Measurements from ENCODE around the gene TBC1D10A.
A peak's percentile ranks its signal among the peaks of the same experiment; 100 is the strongest.

The TBC1D10A gene

DNA sequence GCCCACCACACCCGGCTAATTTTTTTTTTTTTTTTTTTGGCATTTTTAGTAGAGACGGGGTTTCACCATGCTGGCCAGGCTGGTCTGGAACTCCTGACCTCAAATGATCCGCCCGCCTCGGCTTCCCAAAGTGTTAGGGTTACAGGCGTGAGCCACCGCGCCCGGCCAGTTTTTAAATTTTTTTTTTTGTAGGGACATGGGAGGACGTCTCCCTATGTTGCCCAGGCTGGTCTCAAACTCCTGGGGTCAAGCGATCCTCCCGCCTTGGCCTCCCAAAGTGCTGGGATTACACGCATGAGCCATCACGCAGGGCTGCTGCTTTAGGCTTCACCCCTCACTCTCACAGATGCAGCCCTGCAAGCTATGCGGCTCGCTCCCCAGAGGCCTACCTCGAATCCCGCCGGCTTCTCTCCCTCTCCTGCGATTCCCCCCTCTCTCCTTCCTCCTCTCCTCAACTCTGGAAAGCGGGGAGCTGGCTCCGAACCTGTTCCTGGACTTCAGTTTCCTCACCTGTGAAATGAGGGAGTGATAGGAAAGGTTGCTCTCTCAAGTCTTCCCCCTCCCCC lies 31.0 kb upstream of the TBC1D10A start:
- peak overlapping the region; percentile 77 for H3K4me3 ChIP-seq
- DNase-seq (ENCODE audit: low spot score) = no peak
- TF ChIP-seq, protein P1, sequence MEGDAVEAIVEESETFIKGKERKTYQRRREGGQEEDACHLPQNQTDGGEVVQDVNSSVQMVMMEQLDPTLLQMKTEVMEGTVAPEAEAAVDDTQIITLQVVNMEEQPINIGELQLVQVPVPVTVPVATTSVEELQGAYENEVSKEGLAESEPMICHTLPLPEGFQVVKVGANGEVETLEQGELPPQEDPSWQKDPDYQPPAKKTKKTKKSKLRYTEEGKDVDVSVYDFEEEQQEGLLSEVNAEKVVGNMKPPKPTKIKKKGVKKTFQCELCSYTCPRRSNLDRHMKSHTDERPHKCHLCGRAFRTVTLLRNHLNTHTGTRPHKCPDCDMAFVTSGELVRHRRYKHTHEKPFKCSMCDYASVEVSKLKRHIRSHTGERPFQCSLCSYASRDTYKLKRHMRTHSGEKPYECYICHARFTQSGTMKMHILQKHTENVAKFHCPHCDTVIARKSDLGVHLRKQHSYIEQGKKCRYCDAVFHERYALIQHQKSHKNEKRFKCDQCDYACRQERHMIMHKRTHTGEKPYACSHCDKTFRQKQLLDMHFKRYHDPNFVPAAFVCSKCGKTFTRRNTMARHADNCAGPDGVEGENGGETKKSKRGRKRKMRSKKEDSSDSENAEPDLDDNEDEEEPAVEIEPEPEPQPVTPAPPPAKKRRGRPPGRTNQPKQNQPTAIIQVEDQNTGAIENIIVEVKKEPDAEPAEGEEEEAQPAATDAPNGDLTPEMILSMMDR (IDR thresholded peaks at IDR 0.05) = no peak
- no peak overlapping the region for H3K27ac ChIP-seq

DNA sequence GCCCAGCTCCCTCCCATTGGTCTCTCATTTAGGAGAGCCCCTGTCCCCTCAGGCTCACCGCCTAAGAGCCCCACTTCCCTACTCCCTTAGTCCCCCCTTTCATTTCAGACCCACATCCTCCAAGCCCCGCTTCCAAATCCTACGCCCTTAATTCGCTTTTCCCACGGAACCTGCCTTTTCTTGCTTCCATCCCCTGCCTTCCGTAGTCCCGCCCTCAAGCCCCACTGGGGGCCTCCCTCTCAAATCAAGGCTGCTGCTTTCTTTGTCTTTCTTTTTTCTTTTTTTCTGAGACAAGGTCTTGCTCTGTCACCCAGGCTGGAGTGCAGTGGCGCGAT lies 30.5 kb upstream of the TBC1D10A start:
- Histone ChIP-seq H3K27ac (peak overlapping the region in 1 of 2 donors; percentile 95), H3K4me3 (peak overlapping the region; percentile 77)
- DNase-seq (ENCODE audit: low spot score) = no peak
- TF ChIP-seq, protein P1 (IDR thresholded peaks at IDR 0.05) = no peak

DNA sequence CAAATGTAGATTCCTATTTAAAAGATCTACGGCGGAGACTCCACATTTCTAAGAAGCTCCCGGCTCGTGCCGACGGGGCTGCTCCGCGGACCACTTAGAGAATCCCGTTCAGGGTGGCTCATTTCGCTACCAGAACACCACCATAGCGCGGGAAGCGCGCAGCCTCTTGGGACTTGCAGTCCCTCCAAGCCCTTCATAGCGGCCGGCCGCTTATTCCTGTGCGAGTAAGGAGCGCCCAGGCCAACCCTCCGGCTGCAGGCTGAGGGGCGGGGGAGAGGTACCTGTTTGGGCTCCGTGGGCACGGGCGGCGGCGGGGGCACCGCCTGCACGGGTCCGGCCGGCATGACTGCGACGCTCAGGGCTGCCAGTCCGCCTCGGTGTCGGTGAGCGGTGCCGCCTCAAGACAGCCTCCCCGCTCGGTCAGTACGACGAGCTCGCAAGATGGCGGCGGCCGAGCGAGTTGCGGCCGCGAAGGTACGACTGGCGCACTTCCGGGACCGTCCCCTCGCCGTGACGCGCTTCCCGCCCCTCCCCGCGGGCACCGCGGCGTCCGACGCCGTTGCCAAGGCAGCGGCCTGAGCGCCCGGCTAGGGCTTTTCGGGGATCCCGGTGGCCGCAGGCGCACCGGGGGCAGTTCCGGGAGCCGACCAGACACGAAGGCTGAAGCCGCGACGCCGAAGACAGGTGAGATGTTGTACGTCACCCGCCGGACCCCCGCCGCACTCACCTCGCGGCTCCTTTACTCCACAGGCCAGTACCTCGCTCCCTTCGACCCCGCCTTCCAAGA lies 29.9 kb upstream of the TBC1D10A start, which contains the start of the genes CCDC157 and SF3A1:
Gene CCDC157, plus strand, starts transcription at position 559 of the 787 bp plus-strand sequence. CDS start 8,994 bp downstream, outside the sequence.
Gene SF3A1, minus strand, starts transcription at position 446 of the 787 bp plus-strand sequence. Its CDS starts 102 bp downstream, at position 344.
- DNase-seq (ENCODE audit: low spot score) = peak; percentile 91
- H3K27ac ChIP-seq = peak within 1 kb of the TSS; percentile 91 to 95
- TF ChIP-seq, protein P1 (IDR thresholded peaks at IDR 0.05) = no peak
- H3K4me3 ChIP-seq = peak within 1 kb of the TSS; percentile 77

DNA sequence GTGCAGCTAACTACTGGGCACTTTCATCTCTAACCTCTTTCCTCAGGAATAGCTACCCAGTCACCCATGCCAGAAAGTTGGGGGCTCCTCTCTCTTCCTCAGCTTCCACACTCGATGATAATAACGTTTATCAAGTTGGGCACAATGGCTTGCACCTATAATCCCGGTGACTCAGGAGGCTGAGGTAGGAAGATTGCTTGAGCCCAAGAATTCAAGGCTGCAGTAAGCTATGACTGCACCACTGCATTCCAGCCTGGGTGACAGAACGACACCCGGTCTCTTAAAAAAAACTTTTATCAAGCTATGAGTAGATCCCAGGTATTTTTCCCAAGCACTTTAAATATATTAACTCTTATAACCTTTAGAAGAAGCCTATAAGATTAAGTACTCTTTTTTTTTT lies 27.9 kb upstream of the TBC1D10A start:
- H3K4me3 ChIP-seq = peak overlapping the region; percentile 77
- no peak for DNase-seq (ENCODE audit: low spot score)
- no peak overlapping the region for H3K27ac ChIP-seq
- TF ChIP-seq, protein P1 (IDR thresholded peaks at IDR 0.05) = no peak

DNA sequence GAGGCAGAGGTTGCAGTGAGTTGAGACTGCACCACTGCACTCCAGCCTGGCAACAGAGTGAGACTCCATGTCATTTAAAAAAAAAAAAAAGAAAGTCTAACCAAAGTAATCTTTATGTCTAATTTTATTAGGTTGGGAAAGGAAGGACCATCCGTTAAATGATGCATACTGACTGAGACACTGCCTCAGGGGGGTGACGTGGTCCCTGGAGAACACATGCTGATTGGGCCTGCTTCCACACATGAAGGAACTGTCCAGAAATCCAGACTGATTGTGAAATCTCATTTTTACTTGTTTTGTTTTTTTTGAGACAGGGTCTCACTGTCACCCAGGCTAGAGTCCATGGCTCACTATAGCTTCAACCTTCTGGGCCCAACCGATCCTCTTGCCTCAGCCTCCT lies 24.5 kb upstream of the TBC1D10A start:
- TF ChIP-seq, protein P1 (IDR thresholded peaks at IDR 0.05) = no peak
- DNase-seq (ENCODE audit: low spot score) = no peak

DNA sequence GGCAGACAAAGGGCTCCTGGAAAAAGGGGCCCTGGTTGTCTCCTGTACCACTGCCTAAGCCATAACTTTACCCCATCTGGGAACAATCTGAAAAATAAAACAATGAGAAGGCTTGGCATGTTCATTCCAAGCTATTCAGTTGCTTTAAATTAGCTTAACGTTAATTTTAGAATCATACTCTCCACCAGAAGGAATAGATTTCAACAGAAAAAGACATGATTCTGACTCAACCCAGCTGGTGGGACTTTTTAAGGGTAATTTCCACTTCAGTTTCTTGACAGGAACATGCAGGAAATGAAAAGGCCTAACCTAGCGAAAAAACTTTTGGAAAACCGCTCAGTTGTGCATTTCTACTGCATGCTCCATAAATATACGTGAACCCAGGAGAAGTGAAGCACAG lies 22.1 kb upstream of the TBC1D10A start:
- DNase-seq (ENCODE audit: low spot score) = no peak
- H3K27ac ChIP-seq = no peak overlapping the region

More for the DNA sequence above, 24.5 kb upstream of the TBC1D10A start:
- Histone ChIP-seq H3K4me3 (no peak overlapping the region), H3K27ac (no peak overlapping the region)

More for the DNA sequence above, 22.1 kb upstream of the TBC1D10A start:
- TF ChIP-seq, protein P1 (IDR thresholded peaks at IDR 0.05) = no peak
- H3K4me3 ChIP-seq = no peak overlapping the region

Data from coronary artery (tissue), 2 donors.